Colonic mucosa (tissue), 4 donors: ENCODE measurements around the gene PNPLA7. TPM values are rescaled to one million over a fixed set of nuclear protein-coding genes. Genes with fewer than 3 reads are reported as not detected.

Experiments
- DNase-seq: peaks from one replicate; pipeline ENCODE4 v3.0.0-alpha.2; 2020
- H3K27ac ChIP-seq: fragments of 200-600 bp; one replicate; pipeline ENCODE4 v1.8.0; 2021
- H3K27me3 ChIP-seq: fragments of 200-600 bp; one replicate; pipeline ENCODE4 v1.8.0; 2021
- H3K36me3 ChIP-seq: fragments of 200-600 bp; one replicate; pipeline ENCODE4 v1.8.0; 2021
- H3K4me1 ChIP-seq: fragments of 200-600 bp; one replicate; pipeline ENCODE4 v1.8.0; 2021; ENCODE audit warnings: mild to moderate bottlenecking
- H3K4me3 ChIP-seq: fragments of 200-600 bp; one replicate; pipeline ENCODE4 v1.8.0; 2021
- H3K9ac ChIP-seq, 2 donors: one replicate each; pipeline ENCODE4 v1.7.0; 2013; ENCODE audit warnings: control low read depth in 2 of 2, low read depth in 2 of 2, low read length in 2 of 2
- H3K9me3 ChIP-seq: fragments of 200-600 bp; one replicate; pipeline ENCODE4 v1.8.0; 2021
- CTCF ChIP-seq: fragments of 200-600 bp; IDR thresholded peaks from one replicate; pipeline ENCODE4 v1.8.0; 2022; ENCODE audit warnings: antibody characterized with exemption, mild to moderate bottlenecking
- intact Hi-C: fragments of 100-400 bp; cut with DNase I; formaldehyde crosslinking; loops from one replicate; pipeline ENCODE4 v1.14.1; 2022
- total RNA-seq, 2 donors: library from RNA; stranded (reverse); fragmentation: NEBNext Ultra II Directional in 1 of 2; extraction: Animal tissue kit (Norgen Biotek cat#: 25700) in 1 of 2; gene quantifications; one replicate each; pipeline ENCODE4 v1.2.1, GENCODE V29; 2021
- donor health status: healthy.
- donor health status: DM: no; HTN: no; CAD: no.
- donor health status: DM: no; HTN: no; CAD: no.

Gene PNPLA7
- total RNA-seq, 2 donors from 2014 or later: 6.1 to 7.1 TPM

- no peaks in the 10 kb centered on the region for H3K9me3 ChIP-seq
- H3K27ac ChIP-seq: no peak overlapping the region
- intact Hi-C loops: no loop called here
- no peak for TF ChIP-seq CTCF
- H3K27me3 ChIP-seq: no peaks in the 10 kb centered on the region
- no peak for DNase-seq
- no peak overlapping the region for H3K4me3 ChIP-seq
- peaks cover 3% of the 10 kb centered on the region for H3K4me1 ChIP-seq
- H3K36me3 ChIP-seq: no peaks in the 10 kb centered on the region
- no peak overlapping the region for H3K9ac ChIP-seq
These were observed 51.5 kb downstream of the PNPLA7 start for GRCh38 chr9:137498720-137499150.

- no peak overlapping the region for H3K27ac ChIP-seq
- no peak for TF ChIP-seq CTCF
- no peak overlapping the region for H3K4me3 ChIP-seq
- intact Hi-C loops: no loop called here
- H3K9ac ChIP-seq: no peak overlapping the region
- no peak for DNase-seq
- H3K36me3 ChIP-seq: no peaks in the 10 kb centered on the region
- no peaks in the 10 kb centered on the region for H3K27me3 ChIP-seq
- peaks cover 3% of the 10 kb centered on the region for H3K4me1 ChIP-seq
- no peaks in the 10 kb centered on the region for H3K9me3 ChIP-seq
These were observed 52.1 kb downstream of the PNPLA7 start for GRCh38 chr9:137497921-137498719.

GRCh38 chr9:137496601-137497375, 53.4 kb downstream of the PNPLA7 start:
- intact Hi-C loops: no loop called here
- no peaks in the 10 kb centered on the region for H3K27me3 ChIP-seq
- no peak for TF ChIP-seq CTCF

GRCh38 chr9:137494550-137495351, 55.5 kb downstream of the PNPLA7 start:
- peaks cover 3% of the 10 kb centered on the region for H3K4me1 ChIP-seq
- no peak for DNase-seq
- no peak overlapping the region for H3K4me3 ChIP-seq
- intact Hi-C loops: no loop called here
- H3K27ac ChIP-seq: no peak overlapping the region
- no peaks in the 10 kb centered on the region for H3K9me3 ChIP-seq
- no peak overlapping the region for H3K9ac ChIP-seq
- H3K27me3 ChIP-seq: no peaks in the 10 kb centered on the region
- no peak for TF ChIP-seq CTCF
- no peaks in the 10 kb centered on the region for H3K36me3 ChIP-seq

More at GRCh38 chr9:137496601-137497375, 53.4 kb downstream of the PNPLA7 start:
- Histone ChIP-seq H3K4me1 (peaks cover 3% of the 10 kb centered on the region), H3K9ac (no peak overlapping the region), H3K9me3 (no peaks in the 10 kb centered on the region), H3K4me3 (no peak overlapping the region), H3K36me3 (no peaks in the 10 kb centered on the region), H3K27ac (no peak overlapping the region)
- DNase-seq: no peak

- no peak overlapping the region for H3K4me3 ChIP-seq
- H3K9ac ChIP-seq: peak overlapping the region; percentile 20 to 44
- peaks cover 3% of the 10 kb centered on the region for H3K4me1 ChIP-seq
- no peaks in the 10 kb centered on the region for H3K27me3 ChIP-seq
- DNase-seq: peak; percentile 42
- no peak overlapping the region for H3K27ac ChIP-seq
- no peak for TF ChIP-seq CTCF
- no peaks in the 10 kb centered on the region for H3K9me3 ChIP-seq
- no peaks in the 10 kb centered on the region for H3K36me3 ChIP-seq
- intact Hi-C loops: no loop called here
These were observed 56.1 kb downstream of the PNPLA7 start for GRCh38 chr9:137494104-137494544.
